Measurements from ENCODE around the gene GRIK1. TPM values are rescaled to one million over a fixed set of nuclear protein-coding genes. Genes with fewer than 3 reads are reported as not detected.

The GRIK1 gene
- total RNA-seq, 2 experiments from 2014 or later, result not detected

GRCh38 chr21:29834617-29835016, 105.2 kb downstream of the GRIK1 start:
- DNase-seq (no peak), ATAC-seq (ENCODE audit: low read depth) (no peak)
- H3K9me3 Mint-ChIP-seq, result no peaks in the 10 kb centered on the region
- H3K27ac Mint-ChIP-seq, result no peak overlapping the region
- H3K4me3 Mint-ChIP-seq, result no peak overlapping the region
- H3K27me3 Mint-ChIP-seq, result peaks cover 12% of the 10 kb centered on the region
- POLR2A ChIA-PET, result no interaction called here
- H3K4me1 Mint-ChIP-seq, result no peaks in the 10 kb centered on the region
- no peaks in the 10 kb centered on the region for H3K36me3 Mint-ChIP-seq

DNA sequence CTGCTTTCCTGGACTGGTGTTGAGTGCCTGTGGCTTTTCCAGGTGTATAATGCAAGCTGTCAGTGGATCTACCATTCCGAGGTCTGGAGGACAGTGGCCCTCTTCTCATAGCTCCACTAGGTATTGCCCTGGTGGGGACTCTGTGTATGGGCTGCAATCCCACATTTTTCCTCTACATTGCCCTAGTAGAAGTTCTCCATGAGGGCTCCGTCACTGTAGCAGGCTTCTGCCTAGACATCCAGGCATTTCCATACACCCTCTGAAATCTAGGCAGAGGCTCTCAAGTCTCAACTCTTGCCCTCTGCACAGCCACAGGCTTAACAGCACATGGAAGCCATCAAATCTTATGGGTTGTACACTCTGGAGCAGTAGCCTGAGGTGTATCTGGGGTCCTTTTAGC, 107.6 kb downstream of the GRIK1 start:
- Mint-ChIP-seq H3K36me3 (no peaks in the 10 kb centered on the region), H3K4me3 (no peak overlapping the region)

GRCh38 chr21:29829564-29830275, 110.1 kb downstream of the GRIK1 start:
- H3K4me3 Mint-ChIP-seq, result no peak overlapping the region
- H3K9me3 Mint-ChIP-seq, result no peaks in the 10 kb centered on the region
- H3K4me1 Mint-ChIP-seq, result no peaks in the 10 kb centered on the region
- POLR2A ChIA-PET, result no interaction called here
- no peak overlapping the region for H3K27ac Mint-ChIP-seq
- DNase-seq (no peak), ATAC-seq (ENCODE audit: low read depth) (no peak)
- H3K36me3 Mint-ChIP-seq, result no peaks in the 10 kb centered on the region
- H3K27me3 Mint-ChIP-seq, result no peaks in the 10 kb centered on the region

More for the DNA sequence above, 107.6 kb downstream of the GRIK1 start:
- POLR2A ChIA-PET, result no interaction called here
- DNase-seq, result no peak
- no peak for ATAC-seq (ENCODE audit: low read depth)
- Mint-ChIP-seq H3K9me3 (no peaks in the 10 kb centered on the region), H3K27ac (no peak overlapping the region), H3K27me3 (peaks cover 4% of the 10 kb centered on the region), H3K4me1 (no peaks in the 10 kb centered on the region)

DNA sequence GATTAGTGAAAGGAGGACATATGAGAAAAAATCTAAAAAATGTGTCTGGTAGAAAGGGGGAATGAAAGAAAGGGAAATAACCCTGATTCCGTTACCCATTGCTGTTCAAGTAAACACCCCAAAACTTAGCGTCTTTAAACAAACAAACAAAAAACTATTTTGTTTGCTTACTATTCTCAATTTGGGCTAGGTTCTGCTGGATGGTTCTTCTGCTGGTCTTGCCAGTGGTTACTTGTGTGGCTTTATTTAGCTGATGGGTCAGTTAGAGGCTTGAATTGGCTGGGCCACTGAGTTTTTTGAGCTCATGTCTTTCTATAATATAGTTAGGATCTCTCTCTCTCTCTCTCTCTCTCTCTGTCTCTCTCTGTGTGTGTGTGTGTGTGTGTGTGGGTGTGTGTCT, 112.1 kb downstream of the GRIK1 start:
- Mint-ChIP-seq H3K27me3 (no peaks in the 10 kb centered on the region), H3K9me3 (no peaks in the 10 kb centered on the region), H3K4me3 (no peak overlapping the region), H3K4me1 (no peaks in the 10 kb centered on the region), H3K36me3 (no peaks in the 10 kb centered on the region), H3K27ac (no peak overlapping the region)
- POLR2A ChIA-PET, result no interaction called here
- ATAC-seq (ENCODE audit: low read depth) (no peak), DNase-seq (no peak)

DNA sequence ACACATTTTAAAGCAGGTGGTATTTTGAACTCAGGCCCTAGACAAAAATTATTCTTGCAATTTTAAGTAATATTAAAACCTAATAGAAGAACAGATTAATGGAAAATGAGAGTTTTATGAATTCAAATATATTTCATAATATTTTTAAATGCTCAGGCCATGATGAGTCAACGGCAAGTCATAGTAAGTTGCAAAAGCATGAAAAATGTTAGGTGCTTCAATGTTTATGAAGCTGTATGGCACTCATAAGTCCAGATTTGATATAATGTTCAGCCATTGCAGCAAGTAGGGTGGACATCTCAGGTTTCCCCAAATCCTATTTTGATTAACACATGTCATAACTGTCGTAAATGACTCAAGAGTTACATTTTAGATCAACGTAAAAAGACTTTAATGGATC, 112.6 kb downstream of the GRIK1 start:
- POLR2A ChIA-PET, result no interaction called here
- Mint-ChIP-seq H3K9me3 (no peaks in the 10 kb centered on the region), H3K4me3 (no peak overlapping the region), H3K27ac (no peak overlapping the region), H3K4me1 (no peaks in the 10 kb centered on the region), H3K36me3 (no peaks in the 10 kb centered on the region), H3K27me3 (no peaks in the 10 kb centered on the region)
- no peak for DNase-seq
- no peak for ATAC-seq (ENCODE audit: low read depth)

- Mint-ChIP-seq H3K27ac (no peak overlapping the region), H3K27me3 (no peaks in the 10 kb centered on the region), H3K4me3 (no peak overlapping the region), H3K9me3 (no peaks in the 10 kb centered on the region), H3K4me1 (no peaks in the 10 kb centered on the region), H3K36me3 (no peaks in the 10 kb centered on the region)
- POLR2A ChIA-PET, result no interaction called here
- DNase-seq (no peak), ATAC-seq (ENCODE audit: low read depth) (no peak)
Measured at GRCh38 chr21:29826386-29826785, 113.4 kb downstream of the GRIK1 start.

GRCh38 chr21:29825936-29826335, 113.9 kb downstream of the GRIK1 start:
- no peaks in the 10 kb centered on the region for H3K4me1 Mint-ChIP-seq
- H3K27me3 Mint-ChIP-seq, result no peaks in the 10 kb centered on the region
- no peak overlapping the region for H3K4me3 Mint-ChIP-seq
- POLR2A ChIA-PET, result no interaction called here
- H3K27ac Mint-ChIP-seq, result no peak overlapping the region
- no peak for ATAC-seq (ENCODE audit: low read depth)
- no peak for DNase-seq
- H3K9me3 Mint-ChIP-seq, result no peaks in the 10 kb centered on the region
- no peaks in the 10 kb centered on the region for H3K36me3 Mint-ChIP-seq

DNA sequence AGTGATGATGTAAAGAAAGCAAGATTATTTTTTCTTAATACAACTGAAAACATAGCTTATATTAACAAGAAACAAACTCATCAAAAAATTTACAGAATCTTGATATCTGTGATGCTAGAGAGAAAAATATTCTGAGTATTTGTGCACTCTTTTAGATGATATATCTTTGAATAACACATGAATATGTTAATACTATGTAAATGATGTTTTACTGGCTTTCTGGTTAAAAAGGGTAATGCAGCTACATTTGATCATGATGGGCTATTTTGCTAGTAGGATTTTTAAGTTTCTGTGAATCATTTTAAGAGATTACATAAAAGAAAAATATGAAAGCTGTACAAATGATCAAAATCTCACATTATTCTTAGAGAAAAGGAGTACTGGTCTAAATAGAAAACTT, 114.5 kb downstream of the GRIK1 start:
- no peak overlapping the region for H3K4me3 Mint-ChIP-seq
- no peak for ATAC-seq (ENCODE audit: low read depth)
- H3K36me3 Mint-ChIP-seq, result no peaks in the 10 kb centered on the region
- DNase-seq, result no peak
- POLR2A ChIA-PET, result no interaction called here
- no peaks in the 10 kb centered on the region for H3K4me1 Mint-ChIP-seq
- no peaks in the 10 kb centered on the region for H3K27me3 Mint-ChIP-seq
- H3K9me3 Mint-ChIP-seq, result no peaks in the 10 kb centered on the region
- no peak overlapping the region for H3K27ac Mint-ChIP-seq

GRCh38 chr21:29822064-29822463, 117.7 kb downstream of the GRIK1 start:
- POLR2A ChIA-PET, result no interaction called here
- no peak for DNase-seq
- H3K36me3 Mint-ChIP-seq, result no peaks in the 10 kb centered on the region
- no peak for ATAC-seq (ENCODE audit: low read depth)
- no peaks in the 10 kb centered on the region for H3K4me1 Mint-ChIP-seq
- H3K4me3 Mint-ChIP-seq, result no peak overlapping the region
- H3K27ac Mint-ChIP-seq, result no peak overlapping the region
- H3K27me3 Mint-ChIP-seq, result no peaks in the 10 kb centered on the region
- no peaks in the 10 kb centered on the region for H3K9me3 Mint-ChIP-seq

- H3K4me3 Mint-ChIP-seq, result no peak overlapping the region
- H3K27ac Mint-ChIP-seq, result no peak overlapping the region
- POLR2A ChIA-PET, result no interaction called here
- no peaks in the 10 kb centered on the region for H3K4me1 Mint-ChIP-seq
- no peaks in the 10 kb centered on the region for H3K27me3 Mint-ChIP-seq
- no peaks in the 10 kb centered on the region for H3K9me3 Mint-ChIP-seq
- ATAC-seq (ENCODE audit: low read depth), result no peak
- DNase-seq, result no peak
- H3K36me3 Mint-ChIP-seq, result no peaks in the 10 kb centered on the region
Measured at GRCh38 chr21:29821230-29821629, 118.6 kb downstream of the GRIK1 start.

DNA sequence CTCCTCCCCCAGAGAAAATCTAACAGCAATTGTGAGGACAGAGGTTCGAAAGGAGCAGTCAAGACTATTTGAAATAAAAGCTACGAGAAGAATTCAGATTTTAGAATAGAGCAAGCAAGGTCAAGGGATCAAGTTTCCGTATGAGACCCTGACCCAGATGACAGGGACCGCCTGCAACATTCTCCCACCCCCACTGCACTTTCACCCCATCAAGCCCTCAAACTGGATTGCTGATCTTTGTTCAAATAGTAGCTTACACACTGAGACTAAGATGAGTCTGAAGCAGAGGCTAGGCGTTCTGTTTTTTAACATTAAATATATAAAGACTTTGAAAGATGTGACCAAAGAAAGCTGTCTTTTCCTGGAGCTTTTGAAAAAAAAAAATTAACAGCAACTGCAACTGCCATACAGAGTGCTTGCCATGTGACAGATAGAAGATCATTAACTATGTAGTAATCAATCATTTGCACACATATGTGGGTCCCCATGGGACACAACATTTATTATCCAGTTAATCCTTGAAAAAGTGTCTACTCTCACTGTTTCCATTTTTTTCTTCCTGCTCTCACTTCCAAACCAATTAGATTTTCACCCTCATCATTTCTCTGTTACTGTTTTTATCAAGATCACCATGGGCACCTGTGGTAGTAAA, 120.0 kb downstream of the GRIK1 start:
- Mint-ChIP-seq H3K36me3 (no peaks in the 10 kb centered on the region), H3K9me3 (no peaks in the 10 kb centered on the region), H3K27ac (no peak overlapping the region), H3K4me1 (no peaks in the 10 kb centered on the region), H3K4me3 (no peak overlapping the region), H3K27me3 (no peaks in the 10 kb centered on the region)
- no peak for ATAC-seq (ENCODE audit: low read depth)
- no peak for DNase-seq
- POLR2A ChIA-PET, result no interaction called here

- no peaks in the 10 kb centered on the region for H3K4me1 Mint-ChIP-seq
- H3K4me3 Mint-ChIP-seq, result no peak overlapping the region
- POLR2A ChIA-PET, result no interaction called here
- no peaks in the 10 kb centered on the region for H3K27me3 Mint-ChIP-seq
- DNase-seq (no peak), ATAC-seq (ENCODE audit: low read depth) (no peak)
- H3K9me3 Mint-ChIP-seq, result no peaks in the 10 kb centered on the region
- no peak overlapping the region for H3K27ac Mint-ChIP-seq
- H3K36me3 Mint-ChIP-seq, result no peaks in the 10 kb centered on the region
Measured at GRCh38 chr21:29818383-29818921, 121.3 kb downstream of the GRIK1 start.

- no peaks in the 10 kb centered on the region for H3K4me1 Mint-ChIP-seq
- ATAC-seq (ENCODE audit: low read depth) (no peak), DNase-seq (no peak)
- H3K36me3 Mint-ChIP-seq, result no peaks in the 10 kb centered on the region
- POLR2A ChIA-PET, result no interaction called here
- H3K4me3 Mint-ChIP-seq, result no peak overlapping the region
- H3K27ac Mint-ChIP-seq, result no peak overlapping the region
- no peaks in the 10 kb centered on the region for H3K27me3 Mint-ChIP-seq
- no peaks in the 10 kb centered on the region for H3K9me3 Mint-ChIP-seq
Measured at GRCh38 chr21:29817450-29817849, 122.3 kb downstream of the GRIK1 start.

DNA sequence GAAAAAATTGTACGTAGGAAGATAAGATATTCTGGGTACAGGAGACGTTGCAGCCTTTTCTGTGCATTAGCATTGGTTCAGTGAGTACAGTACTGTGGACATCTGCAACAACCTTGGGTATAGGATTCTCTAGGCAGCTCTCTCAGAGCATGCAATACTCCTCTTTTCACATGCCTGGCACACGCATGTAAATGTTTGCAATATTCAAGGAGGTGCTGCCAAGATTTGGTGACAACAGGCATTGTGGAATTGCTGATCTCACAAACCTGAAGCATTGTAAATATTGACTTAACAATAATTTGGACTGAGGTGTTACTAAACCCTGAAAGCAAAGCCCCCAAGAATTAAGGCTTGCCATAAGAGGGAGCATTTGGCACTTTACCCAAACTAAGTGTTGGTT, 126.8 kb downstream of the GRIK1 start:
- Mint-ChIP-seq H3K4me1 (no peaks in the 10 kb centered on the region), H3K4me3 (no peak overlapping the region), H3K27ac (no peak overlapping the region), H3K36me3 (no peaks in the 10 kb centered on the region), H3K27me3 (peaks cover 6% of the 10 kb centered on the region), H3K9me3 (no peaks in the 10 kb centered on the region)
- POLR2A ChIA-PET, result no interaction called here
- no peak for ATAC-seq (ENCODE audit: low read depth)
- DNase-seq, result no peak
